ENCODE measurements around the gene CEP19. TPM values are rescaled to one million over a fixed set of nuclear protein-coding genes. Genes with fewer than 3 reads are reported as not detected.

CEP19 gene
- total and polyA plus RNA-seq, 2 of the 8 experiments (the other 6 are each of a cell fraction or from before 2014, with no cell fraction given), result 0.95 to 1.6 TPM

DNA sequence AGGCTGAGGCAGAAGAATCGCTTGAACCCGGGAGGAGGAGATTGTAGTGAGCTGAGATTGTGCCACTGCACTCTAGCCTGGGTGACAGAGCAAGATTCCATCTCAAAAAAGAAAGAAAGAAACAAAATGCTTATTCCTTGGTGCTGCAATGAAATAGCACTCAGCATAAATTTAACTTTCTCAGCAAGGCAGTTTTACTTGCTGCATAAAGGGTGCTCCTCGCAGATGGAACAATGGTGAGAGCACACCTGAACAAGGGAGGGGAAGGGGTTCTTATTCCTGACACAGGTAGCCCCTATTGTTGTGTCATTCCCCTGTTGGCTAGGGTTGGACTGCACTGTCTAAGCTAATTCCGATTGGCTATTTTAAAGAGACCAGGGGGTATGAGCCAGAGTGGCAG is 44.7 kb upstream of the CEP19 start:
- Histone ChIP-seq H3K56ac (replicated peaks; ENCODE audit: insufficient read length, low read depth, low read length) (no peak overlapping the region), H2BK12ac (ENCODE audit: low read depth, low read length) (0 out of 2 replicates have a peak overlapping the region, but pooled peaks have one; percentile 14), H3K4me1 (replicated peaks in 1 of 4; ENCODE audit: control insufficient read depth in 3 of 4, insufficient read depth in 4 of 4, low read length in 3 of 4) (peaks cover 0 to 13% (median 3%) of the 10 kb centered on the region in 4 experiments; a peak in 5 of 7 replicates), H3K9ac (replicated peaks in 1 of 4; ENCODE audit: extremely low read depth in 1 of 4, low read depth in 3 of 4, low read length in 3 of 4) (no peak overlapping the region), H4K5ac (ENCODE audit: insufficient read length, low read depth, low read length) (no peak overlapping the region), H3K4me2 (ENCODE audit: insufficient read depth in 1 of 2, low read depth in 2 of 2, low read length in 2 of 2) (no peak overlapping the region), H3K79me2 (ENCODE audit: control insufficient read depth in 1 of 2, insufficient read depth in 2 of 2, low read length in 2 of 2) (peaks cover 14 to 78% of the 10 kb centered on the region in 2 experiments), H4K8ac (ENCODE audit: extremely low read depth, insufficient read depth, low read length) (no peak overlapping the region), H2BK15ac (ENCODE audit: low read length) (no peak overlapping the region; the same call in 1 of the 2 replicates), H3K4me3 (ENCODE audit: extremely low read depth in 1 of 4, insufficient read depth in 2 of 4, low read depth in 3 of 4, low read length in 4 of 4) (no peak overlapping the region), H3K23me2 (ENCODE audit: low read depth, low read length) (no peaks in the 10 kb centered on the region), H3K18ac (ENCODE audit: extremely low read depth, low read length) (no peak overlapping the region), H4K91ac (replicated peaks; ENCODE audit: insufficient read length, low read length) (no peak overlapping the region), H2AFZ (ENCODE audit: low read length) (no peak overlapping the region), H3K27ac (ENCODE audit: low read depth, low read length) (no peak overlapping the region), H3K14ac (ENCODE audit: insufficient read length) (no peak overlapping the region), H3K4ac (replicated peaks; ENCODE audit: insufficient read length, low read depth, low read length) (no peak overlapping the region), H3K9me3 (ENCODE audit: insufficient read depth in 2 of 2, low read depth in 1 of 2, low read length in 1 of 2) (0 out of 4 replicates have a peak, but pooled peaks cover 0 to 4% of the 10 kb centered on the region in 2 experiments), H3K27me3 (replicated peaks in 1 of 4; ENCODE audit: control insufficient read depth in 3 of 4, extremely low read depth in 1 of 4, insufficient read depth in 3 of 4, low read length in 3 of 4) (no peaks in the 10 kb centered on the region; a peak in 1 of 7 replicates), H2BK5ac (ENCODE audit: low read depth, low read length) (no peak overlapping the region), H2AK5ac (ENCODE audit: low read depth, low read length) (no peak overlapping the region), H2BK120ac (replicated peaks; ENCODE audit: low read depth, low read length) (no peak overlapping the region), H2BK20ac (ENCODE audit: low read length) (no peak overlapping the region), H3K79me1 (ENCODE audit: low read depth, low read length) (peaks cover 15% of the 10 kb centered on the region), H4K20me1 (replicated peaks in 1 of 2; ENCODE audit: control insufficient read depth in 1 of 2, insufficient read depth in 2 of 2, low read length in 2 of 2) (peaks cover 6 to 7% of the 10 kb centered on the region in 2 experiments), H3K23ac (ENCODE audit: insufficient read length) (no peak overlapping the region), H3K36me3 (ENCODE audit: control insufficient read depth in 2 of 4, insufficient read depth in 4 of 4, low read length in 3 of 4) (peaks cover 0 to 3% (median 0%) of the 10 kb centered on the region in 4 experiments; a peak in 2 of 8 replicates)
- DNase-seq (ENCODE audit: low read depth in 1 of 2, low spot score in 2 of 2) (no peak), FAIRE-seq (no peak)
- ChIA-PET CTCF (ENCODE audit: partially characterized antibody) (interaction anchor here (1.5 kb wide), 1 partner anchor 10 kb away, joined by 7 read pairs; no protein-coding TSS in a partner anchor), POLR2A (ENCODE audit: partially characterized antibody) (interaction anchor here (2.5 to 4.8 kb wide), 2 partner anchors 11 to 17 kb away, joined by 6 to 23 read pairs; partner anchors contain the start of gene PAK2)
- 78% methylated on average over 4 of the region's 4 CpGs; no CpG with 5 or more reads in 1 of the 2 experiments for WGBS, 2 experiments (ENCODE audit: extremely low coverage in 1 of 2, insufficient coverage in 1 of 2, insufficient read length in 1 of 2, insufficient replicate concordance in 2 of 2, low coverage in 1 of 2, low lambda C conversion rate in 2 of 2, missing lambda C conversion rate in 1 of 2)
- no peak for TF ChIP-seq RXRA (IDR thresholded peaks at IDR 0.05; ENCODE audit: insufficient read depth, low read depth, low read length)
- TF ChIP-seq, protein P1, sequence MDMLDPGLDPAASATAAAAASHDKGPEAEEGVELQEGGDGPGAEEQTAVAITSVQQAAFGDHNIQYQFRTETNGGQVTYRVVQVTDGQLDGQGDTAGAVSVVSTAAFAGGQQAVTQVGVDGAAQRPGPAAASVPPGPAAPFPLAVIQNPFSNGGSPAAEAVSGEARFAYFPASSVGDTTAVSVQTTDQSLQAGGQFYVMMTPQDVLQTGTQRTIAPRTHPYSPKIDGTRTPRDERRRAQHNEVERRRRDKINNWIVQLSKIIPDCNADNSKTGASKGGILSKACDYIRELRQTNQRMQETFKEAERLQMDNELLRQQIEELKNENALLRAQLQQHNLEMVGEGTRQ (IDR thresholded peaks at IDR 0.05; ENCODE audit: low read length), result no peak
- no peak for TF ChIP-seq HDAC2 (IDR thresholded peaks at IDR 0.05; ENCODE audit: borderline replicate concordance in 1 of 2, low read depth in 2 of 2, low read length in 2 of 2)
- no peak for TF ChIP-seq POU5F1 (IDR thresholded peaks at IDR 0.05; ENCODE audit: low read depth, low read length)
- no peak for TF ChIP-seq BRCA1 (IDR thresholded peaks at IDR 0.05; ENCODE audit: low read depth, low read length)
- TF ChIP-seq KDM5A (IDR thresholded peaks at IDR 0.05; ENCODE audit: low read length), result no peak
- TF ChIP-seq BACH1 (IDR thresholded peaks at IDR 0.05; ENCODE audit: low read length), result no peak
- no peak for TF ChIP-seq SUZ12 (IDR thresholded peaks at IDR 0.05; ENCODE audit: low read length)
- no peak for TF ChIP-seq TAF1 (IDR thresholded peaks at IDR 0.05; ENCODE audit: low read depth, low read length)
- TF ChIP-seq PHF8 (conservative IDR thresholded peaks at IDR 0.05; ENCODE audit: low read depth, low read length), result no peak
- no peak for TF ChIP-seq SIX5 (IDR thresholded peaks at IDR 0.05; ENCODE audit: low read depth, low read length)
- no peak for TF ChIP-seq EP300 (IDR thresholded peaks at IDR 0.05; ENCODE audit: borderline replicate concordance in 1 of 2, low read depth in 2 of 2, low read length in 2 of 2)
- TF ChIP-seq SRF (IDR thresholded peaks at IDR 0.05; ENCODE audit: low read depth, low read length), result no peak
